Tibial artery (tissue), 4 donors: Measurements from ENCODE around the gene HOXB4.

ENCODE experiments used
- DNase-seq, 2 donors: peaks; one replicate each; pipeline ENCODE4 v3.0.0-alpha.2; 2019
- H3K27ac ChIP-seq, 2 donors: fragments of 200-600 bp; sonication (generic) in 1 of 2; 1 replicate in 1 of 2; 2 replicates in 1 of 2; pipeline ENCODE4 v1.5.1; 2018 to 2019; ENCODE audit warnings: mild to moderate bottlenecking in 1 of 2
- H3K27me3 ChIP-seq, 2 donors: fragments of 200-600 bp; sonication (generic) in 1 of 2; one replicate each; pipeline versions ENCODE4 v1.5.1 to v1.6.0; 2016 to 2019
- H3K36me3 ChIP-seq, 3 donors: fragments of 200-600 bp; sonication (generic) in 2 of 3; one replicate each; pipeline ENCODE4 v1.5.1; 2016 to 2019; ENCODE audit warnings: mild to moderate bottlenecking in 2 of 3
- H3K4me1 ChIP-seq, 4 donors: fragments of 200-600 bp; sonication (generic) in 2 of 4; 1 replicate in 3 of 4; 2 replicates in 1 of 4; pipeline ENCODE4 v1.5.1; 2016 to 2019
- H3K4me3 ChIP-seq, 2 donors: fragments of 200-600 bp; sonication (generic) in 1 of 2; 1 replicate in 1 of 2; 2 replicates in 1 of 2; pipeline ENCODE4 v1.5.1; 2018 to 2019; ENCODE audit warnings: mild to moderate bottlenecking in 2 of 2
- H3K9me3 ChIP-seq, 3 donors: fragments of 200-600 bp; sonication (generic) in 1 of 3; one replicate each; pipeline ENCODE4 v1.5.1; 2016 to 2019
- intact Hi-C: fragments of 100-400 bp; cut with DNase I; formaldehyde crosslinking; loops from one replicate; pipeline ENCODE4 v1.15.0; 2023; ENCODE audit warnings: low total_unique reads
- TF ChIP-seq, protein P1 (sequence below), 2 experiments: fragments of 200-600 bp in 1 of 2; fragments of 450-650 bp in 1 of 2; IDR thresholded peaks; one replicate each; pipeline ENCODE4 v1.5.1; 2017 to 2019; ENCODE audit warnings: antibody characterized with exemption in 2 of 2, mild to moderate bottlenecking in 1 of 2, moderate library complexity in 1 of 2

Gene HOXB4

DNA sequence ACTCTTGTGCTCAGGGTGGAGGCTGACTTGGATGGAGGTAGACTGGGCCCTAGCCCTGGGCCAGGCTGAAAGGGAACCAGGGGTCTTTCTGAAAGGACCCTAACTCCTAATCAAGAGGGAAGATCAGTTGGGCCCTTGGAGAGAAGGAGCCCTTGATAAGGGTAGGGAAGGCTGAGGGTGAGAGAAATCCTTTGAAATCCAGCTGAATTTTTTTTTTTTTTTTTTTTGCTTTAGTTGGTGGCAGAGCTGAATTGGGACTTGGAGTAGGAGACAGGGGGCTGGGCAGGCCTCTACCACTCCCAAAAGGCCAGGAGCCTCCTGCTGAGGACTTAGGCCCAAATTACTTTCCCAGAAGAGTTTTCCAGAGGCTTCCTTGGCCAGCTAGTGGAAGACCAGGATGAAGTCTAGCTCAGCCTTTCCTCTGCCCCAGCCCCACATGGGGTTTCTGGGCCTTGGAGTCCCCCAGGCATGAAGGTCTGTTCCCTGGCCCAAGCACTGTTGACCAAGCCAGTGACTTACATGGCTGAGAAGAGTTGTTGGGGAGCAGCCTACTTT, 12.5 kb upstream of the HOXB4 start:
- Histone ChIP-seq H3K4me3 (no peak overlapping the region), H3K27ac (no peak overlapping the region), H3K36me3 (no peaks in the 10 kb centered on the region), H3K4me1 (peaks cover 0 to 25% (median 15%) of the 10 kb centered on the region in 4 donors), H3K9me3 (no peaks in the 10 kb centered on the region), H3K27me3 (peaks cover 0 to 91% of the 10 kb centered on the region in 2 donors)
- TF ChIP-seq, protein P1, sequence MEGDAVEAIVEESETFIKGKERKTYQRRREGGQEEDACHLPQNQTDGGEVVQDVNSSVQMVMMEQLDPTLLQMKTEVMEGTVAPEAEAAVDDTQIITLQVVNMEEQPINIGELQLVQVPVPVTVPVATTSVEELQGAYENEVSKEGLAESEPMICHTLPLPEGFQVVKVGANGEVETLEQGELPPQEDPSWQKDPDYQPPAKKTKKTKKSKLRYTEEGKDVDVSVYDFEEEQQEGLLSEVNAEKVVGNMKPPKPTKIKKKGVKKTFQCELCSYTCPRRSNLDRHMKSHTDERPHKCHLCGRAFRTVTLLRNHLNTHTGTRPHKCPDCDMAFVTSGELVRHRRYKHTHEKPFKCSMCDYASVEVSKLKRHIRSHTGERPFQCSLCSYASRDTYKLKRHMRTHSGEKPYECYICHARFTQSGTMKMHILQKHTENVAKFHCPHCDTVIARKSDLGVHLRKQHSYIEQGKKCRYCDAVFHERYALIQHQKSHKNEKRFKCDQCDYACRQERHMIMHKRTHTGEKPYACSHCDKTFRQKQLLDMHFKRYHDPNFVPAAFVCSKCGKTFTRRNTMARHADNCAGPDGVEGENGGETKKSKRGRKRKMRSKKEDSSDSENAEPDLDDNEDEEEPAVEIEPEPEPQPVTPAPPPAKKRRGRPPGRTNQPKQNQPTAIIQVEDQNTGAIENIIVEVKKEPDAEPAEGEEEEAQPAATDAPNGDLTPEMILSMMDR (IDR thresholded peaks at IDR 0.05): no peak
- intact Hi-C loops: no loop called here
- DNase-seq: no peak

DNA sequence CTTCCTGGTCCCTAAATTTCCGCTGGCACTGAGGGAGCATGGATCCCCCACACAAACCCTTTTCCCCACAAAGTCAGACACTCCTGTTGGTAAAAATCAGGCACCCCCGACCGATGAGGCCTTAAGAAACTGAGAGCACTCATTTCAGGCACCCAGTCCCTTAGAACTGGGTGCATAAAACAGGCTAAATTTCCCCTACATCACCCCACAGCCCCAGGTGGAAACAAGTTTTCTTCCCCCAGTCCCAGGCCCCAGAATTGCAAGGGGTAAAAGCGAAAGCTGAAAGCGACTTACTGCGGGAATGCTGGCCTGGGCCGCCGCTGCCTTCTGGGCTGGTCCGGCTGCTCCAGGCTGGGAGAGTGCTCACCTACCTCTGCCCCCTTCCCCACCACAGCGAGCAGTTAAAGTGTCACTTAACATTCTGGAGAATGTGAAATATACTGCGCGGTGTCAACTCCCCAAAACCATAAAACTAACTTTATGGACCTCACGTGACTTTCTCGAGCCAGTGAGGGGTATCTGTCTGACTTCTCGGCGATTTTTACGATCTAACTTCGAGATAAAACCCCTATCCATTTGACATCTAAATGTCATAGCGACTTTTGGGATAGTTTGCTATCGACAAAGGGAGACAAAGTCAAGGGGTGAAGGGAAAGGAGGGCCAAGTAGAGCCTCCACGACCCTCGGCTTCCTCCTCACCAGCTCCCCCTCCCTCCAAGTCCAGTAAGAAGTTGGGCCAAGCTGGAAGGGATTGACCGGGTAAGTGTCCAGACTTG, 11.9 kb upstream of the HOXB4 start, which contains the start of gene HOXB3:
Gene HOXB3 (minus strand): TSS at position 411 of the 776 bp plus-strand sequence. CDS start 37,767 bp downstream, outside the sequence.
- Histone ChIP-seq H3K36me3 (no peaks in the 10 kb centered on the region), H3K4me3 (no peak within 1 kb of the TSS), H3K9me3 (no peaks in the 10 kb centered on the region), H3K27ac (no peak within 1 kb of the TSS), H3K4me1 (peaks cover 0 to 32% (median 19%) of the 10 kb centered on the region in 4 donors), H3K27me3 (peaks cover 0 to 84% of the 10 kb centered on the region in 2 donors)
- TF ChIP-seq, protein P1 (IDR thresholded peaks at IDR 0.05): no peak
- intact Hi-C loops: no loop called here
- DNase-seq: no peak

DNA sequence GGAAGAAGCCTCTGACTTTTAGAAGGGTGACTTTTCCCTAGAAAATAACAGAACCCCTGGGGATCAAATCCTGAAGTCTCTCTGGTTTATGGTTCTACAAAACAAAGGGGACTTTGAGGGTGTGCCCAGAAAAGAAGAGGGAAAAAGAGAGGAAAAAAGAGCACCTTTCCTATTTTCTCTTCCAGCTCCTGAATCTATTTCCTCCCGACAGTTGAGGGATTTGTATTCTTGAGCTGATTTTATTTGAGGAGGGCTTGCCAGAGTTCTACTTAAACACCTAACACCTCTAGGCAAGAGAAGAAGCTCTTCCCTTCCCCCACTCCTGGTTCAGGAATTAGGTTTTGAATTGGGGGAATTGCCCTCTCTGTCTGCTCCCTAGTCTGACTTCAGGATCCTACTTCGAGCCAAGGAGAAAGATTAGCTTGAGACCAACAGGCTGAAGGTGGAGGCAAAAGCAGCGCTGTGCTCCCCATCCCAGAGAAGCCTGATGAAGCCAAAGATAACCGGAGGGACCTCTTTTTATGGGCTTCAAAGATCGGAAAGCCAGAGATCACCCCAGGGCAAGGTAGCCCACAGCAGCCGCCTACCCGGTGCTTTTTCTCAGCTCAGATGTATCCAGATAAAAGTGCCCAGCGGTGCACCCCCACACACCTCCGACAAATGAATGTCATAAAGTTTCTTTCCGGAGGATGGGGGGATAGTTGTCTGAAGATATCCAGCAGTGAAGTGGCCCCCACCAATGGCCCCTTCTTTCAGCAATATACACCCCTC, 11.1 kb upstream of the HOXB4 start:
- TF ChIP-seq, protein P1 (IDR thresholded peaks at IDR 0.05): no peak
- Histone ChIP-seq H3K27me3 (peaks cover 0 to 76% of the 10 kb centered on the region in 2 donors), H3K4me1 (peaks cover 0 to 37% (median 24%) of the 10 kb centered on the region in 4 donors), H3K27ac (no peak overlapping the region), H3K9me3 (no peaks in the 10 kb centered on the region), H3K4me3 (no peak overlapping the region), H3K36me3 (no peaks in the 10 kb centered on the region)
- no peak for DNase-seq
- intact Hi-C loops: no loop called here

DNA sequence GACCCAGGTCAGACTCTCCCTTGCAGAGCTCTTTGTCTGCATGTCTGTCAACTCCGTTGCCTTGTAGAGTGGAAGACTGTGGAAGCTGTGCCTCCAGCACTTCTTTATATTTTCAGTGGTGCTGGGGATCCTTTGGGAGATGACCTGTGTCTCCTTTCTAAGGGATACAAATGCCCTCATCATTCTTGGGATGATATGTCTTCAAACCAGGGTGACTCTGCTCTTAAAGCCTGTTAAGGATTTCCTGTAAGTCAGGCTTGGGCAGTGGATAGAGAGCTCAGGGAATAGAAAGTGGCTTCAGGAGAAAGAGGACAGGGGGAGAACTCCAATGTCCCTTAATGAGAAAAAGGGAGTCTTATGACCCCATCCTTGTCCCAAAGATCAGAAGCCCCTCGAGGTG, 10.4 kb upstream of the HOXB4 start:
- Histone ChIP-seq H3K4me3 (no peak overlapping the region), H3K4me1 (peaks cover 0 to 31% (median 21%) of the 10 kb centered on the region in 4 donors), H3K27me3 (peaks cover 0 to 72% of the 10 kb centered on the region in 2 donors), H3K9me3 (no peaks in the 10 kb centered on the region), H3K36me3 (no peaks in the 10 kb centered on the region), H3K27ac (no peak overlapping the region)
- intact Hi-C loops: no loop called here
- DNase-seq: no peak
- TF ChIP-seq, protein P1 (IDR thresholded peaks at IDR 0.05): no peak

DNA sequence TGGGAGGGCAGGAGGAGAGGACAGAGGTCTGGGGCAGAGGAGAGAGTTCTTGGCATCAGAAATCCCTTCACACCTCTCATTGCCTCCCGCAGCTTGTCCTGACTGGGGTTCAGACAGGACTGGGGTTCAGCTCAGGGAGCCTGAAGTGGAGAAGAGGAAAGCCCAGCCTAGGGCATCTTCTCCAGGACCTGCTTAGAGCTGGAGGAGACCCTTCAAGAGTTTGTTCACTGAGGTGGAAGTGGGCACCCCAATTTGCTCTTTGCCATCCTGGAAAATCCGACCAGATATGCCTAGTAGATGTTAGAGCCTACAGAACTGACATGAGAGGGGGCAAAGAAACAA, 9.9 kb upstream of the HOXB4 start:
- Histone ChIP-seq H3K9me3 (no peaks in the 10 kb centered on the region), H3K27ac (no peak overlapping the region), H3K4me3 (no peak overlapping the region), H3K36me3 (no peaks in the 10 kb centered on the region), H3K27me3 (peaks cover 0 to 68% of the 10 kb centered on the region in 2 donors), H3K4me1 (peaks cover 0 to 26% (median 16%) of the 10 kb centered on the region in 4 donors)
- TF ChIP-seq, protein P1 (IDR thresholded peaks at IDR 0.05): no peak
- intact Hi-C loops: no loop called here
- DNase-seq: no peak
